OCI-LY3 (cell line): ENCODE results near the gene HRH1.
"Not testable (repeated sequence)": the region's sequence is repeated elsewhere in the genome, so short reads cannot be mapped to it uniquely, and the experiment has no call there.

Source experiments
- H2AFZ ChIP-seq: fragments of 200-600, 300-600 bp; shearing (Covaris generic); 2 replicates; pipeline ENCODE4 v1.6.0; 2014; ENCODE audit warnings: antibody characterized with exemption, low read depth, low read length
- H3K27ac ChIP-seq: fragments of 200-600, 300-600 bp; sonication (generic); 2 replicates; pipeline ENCODE4 v1.5.1; 2014; ENCODE audit warnings: mild to moderate bottlenecking, low read length, moderate library complexity, mixed read lengths
- H3K27me3 ChIP-seq: fragments of 200-600, 300-600 bp; sonication (generic); 2 replicates; pipeline ENCODE4 v1.6.1; 2014; ENCODE audit warnings: low read depth, low read length, mixed read lengths
- H3K36me3 ChIP-seq: fragments of 200-600, 300-600 bp; sonication (generic); replicated peaks from 2 replicates; pipeline ENCODE3; 2014; ENCODE audit warnings: low read depth, low read length, mixed read lengths
- H3K4me1 ChIP-seq: fragments of 300-600, 200-600 bp; sonication (generic); 2 replicates; pipeline ENCODE4 v1.6.1; 2014; ENCODE audit warnings: low read length, mixed read lengths
- H3K4me2 ChIP-seq: fragments of 200-600, 300-600 bp; sonication (generic); 2 replicates; pipeline ENCODE4 v1.6.1; 2014; ENCODE audit warnings: low read length, mixed read lengths
- H3K4me3 ChIP-seq: fragments of 300-600, 200-600 bp; sonication (generic); 2 replicates; pipeline ENCODE4 v1.5.1; 2014; ENCODE audit warnings: antibody characterized with exemption, mild to moderate bottlenecking, low read length, moderate library complexity
- H3K79me2 ChIP-seq: fragments of 300-600, 200-600 bp; shearing (Covaris generic); 2 replicates; pipeline ENCODE4 v1.6.1; 2014; ENCODE audit warnings: mild to moderate bottlenecking, low read length, mixed read lengths
- H3K9ac ChIP-seq: fragments of 300-600, 200-600 bp; shearing (Covaris generic); 2 replicates; pipeline ENCODE4 v1.6.0; 2014; ENCODE audit warnings: mild to moderate bottlenecking, low read length, moderate library complexity
- H3K9me3 ChIP-seq: fragments of 200-600, 300-600 bp; shearing (Covaris generic); 2 replicates; pipeline ENCODE4 v1.6.1; 2014; ENCODE audit warnings: low read length, mixed read lengths; ENCODE audit not compliant: insufficient read depth
- H4K20me1 ChIP-seq: fragments of 200-600, 300-600 bp; sonication (generic); 2 replicates; pipeline ENCODE4 v1.6.1; 2016; ENCODE audit warnings: low read length, mixed read lengths; ENCODE audit not compliant: insufficient read depth
- EZH2phosphoT487 ChIP-seq: fragments of 200-600 bp; shearing (Covaris generic); IDR thresholded peaks from 2 replicates; pipeline ENCODE4 v1.6.1; 2018; ENCODE audit warnings: antibody characterized with exemption, mixed run types, low read depth
- TF ChIP-seq, protein P1 (sequence below): fragments of 200-600, 300-600 bp; sonication (generic); IDR thresholded peaks from 2 replicates; pipeline ENCODE4 v1.5.1; 2014; ENCODE audit warnings: antibody characterized with exemption, low read length, low read depth

The HRH1 gene

DNA sequence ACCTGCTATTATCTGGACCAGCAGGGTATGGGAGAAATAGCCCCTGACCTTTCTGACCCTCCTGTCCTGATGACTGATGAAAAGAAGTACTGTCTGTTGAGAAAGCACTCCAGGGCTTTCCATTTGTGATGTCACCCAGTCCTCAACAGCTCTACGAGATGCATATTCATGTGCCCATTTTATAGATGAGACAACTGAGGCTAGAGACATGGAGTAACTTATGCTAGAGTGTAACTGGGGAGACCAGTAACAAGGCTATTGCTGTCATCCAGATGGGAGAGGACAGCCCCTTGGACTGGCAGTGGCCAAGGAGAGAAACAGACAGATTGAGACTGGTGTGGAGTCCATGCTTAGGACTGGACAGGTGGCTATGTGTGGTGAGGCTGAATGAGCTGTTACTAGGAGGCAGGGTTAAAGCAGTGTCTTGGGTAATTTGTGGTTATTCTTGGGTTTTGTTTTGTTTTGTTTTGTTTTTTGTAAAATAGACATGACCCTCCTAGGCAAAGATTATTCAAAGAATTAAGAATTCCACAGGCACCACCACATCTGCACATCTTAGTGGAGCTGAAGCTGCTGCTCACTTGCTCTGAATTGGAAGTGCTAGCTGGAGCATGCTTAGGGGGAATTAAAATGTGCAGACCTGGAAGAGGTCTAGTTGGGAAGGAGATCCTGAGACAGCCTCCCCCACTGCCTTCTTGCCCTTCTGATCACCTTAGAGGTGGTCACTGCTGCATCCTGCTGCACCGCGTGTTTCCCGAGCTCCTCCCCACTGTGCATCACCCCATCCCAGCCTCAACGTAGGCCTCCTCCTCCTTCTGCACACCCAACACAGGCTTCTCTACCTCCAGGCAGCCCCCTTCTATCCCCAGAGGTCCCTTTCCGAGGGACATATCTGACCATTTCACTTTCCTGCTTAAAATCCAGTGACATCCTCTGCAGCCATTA lies 8.4 kb downstream of the HRH1 start:
- Histone ChIP-seq H2AFZ (no peak overlapping the region), H3K36me3 (no peaks in the 10 kb centered on the region), H3K9me3 (no peaks in the 10 kb centered on the region), H3K4me1 (no peaks in the 10 kb centered on the region), H4K20me1 (no peaks in the 10 kb centered on the region), H3K27me3 (peaks cover 27% of the 10 kb centered on the region), H3K4me2 (no peak overlapping the region), H3K4me3 (no peak overlapping the region), H3K9ac (no peak overlapping the region), H3K79me2 (no peaks in the 10 kb centered on the region), H3K27ac (no peak overlapping the region)
- no peak for TF ChIP-seq EZH2phosphoT487
- TF ChIP-seq, protein P1, sequence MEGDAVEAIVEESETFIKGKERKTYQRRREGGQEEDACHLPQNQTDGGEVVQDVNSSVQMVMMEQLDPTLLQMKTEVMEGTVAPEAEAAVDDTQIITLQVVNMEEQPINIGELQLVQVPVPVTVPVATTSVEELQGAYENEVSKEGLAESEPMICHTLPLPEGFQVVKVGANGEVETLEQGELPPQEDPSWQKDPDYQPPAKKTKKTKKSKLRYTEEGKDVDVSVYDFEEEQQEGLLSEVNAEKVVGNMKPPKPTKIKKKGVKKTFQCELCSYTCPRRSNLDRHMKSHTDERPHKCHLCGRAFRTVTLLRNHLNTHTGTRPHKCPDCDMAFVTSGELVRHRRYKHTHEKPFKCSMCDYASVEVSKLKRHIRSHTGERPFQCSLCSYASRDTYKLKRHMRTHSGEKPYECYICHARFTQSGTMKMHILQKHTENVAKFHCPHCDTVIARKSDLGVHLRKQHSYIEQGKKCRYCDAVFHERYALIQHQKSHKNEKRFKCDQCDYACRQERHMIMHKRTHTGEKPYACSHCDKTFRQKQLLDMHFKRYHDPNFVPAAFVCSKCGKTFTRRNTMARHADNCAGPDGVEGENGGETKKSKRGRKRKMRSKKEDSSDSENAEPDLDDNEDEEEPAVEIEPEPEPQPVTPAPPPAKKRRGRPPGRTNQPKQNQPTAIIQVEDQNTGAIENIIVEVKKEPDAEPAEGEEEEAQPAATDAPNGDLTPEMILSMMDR, result no peak

DNA sequence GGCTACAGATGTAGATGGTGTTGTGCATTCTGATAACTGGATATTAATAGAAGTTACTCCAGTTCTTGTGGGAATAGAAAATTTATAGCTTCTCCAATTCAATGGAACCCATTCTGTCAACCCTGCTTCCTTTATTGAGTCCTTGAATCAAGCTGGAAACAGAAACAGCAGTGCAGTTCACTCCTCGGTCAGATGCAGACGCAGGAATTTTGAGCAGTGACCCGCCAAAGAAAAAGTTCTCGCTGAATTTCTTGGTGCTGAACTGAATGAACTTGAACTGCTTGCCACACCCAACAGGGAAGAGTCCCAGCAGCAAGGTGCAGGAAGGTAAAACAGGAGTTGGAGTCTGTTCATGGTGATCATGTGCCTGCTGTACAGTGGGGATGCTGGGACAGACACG lies 10.3 kb downstream of the HRH1 start:
- TF ChIP-seq EZH2phosphoT487, result no peak
- TF ChIP-seq, protein P1, result no peak
- no peaks in the 10 kb centered on the region for H3K9me3 ChIP-seq
- no peaks in the 10 kb centered on the region for H4K20me1 ChIP-seq
- H3K4me1 ChIP-seq, result no peaks in the 10 kb centered on the region
- H3K4me3 ChIP-seq, result no peak overlapping the region
- H3K36me3 ChIP-seq, result no peaks in the 10 kb centered on the region
- H3K4me2 ChIP-seq, result no peak overlapping the region
- no peak overlapping the region for H3K9ac ChIP-seq
- H3K79me2 ChIP-seq, result no peaks in the 10 kb centered on the region
- no peak overlapping the region for H2AFZ ChIP-seq
- H3K27me3 ChIP-seq, result peaks cover 13% of the 10 kb centered on the region
- H3K27ac ChIP-seq, result no peak overlapping the region

DNA sequence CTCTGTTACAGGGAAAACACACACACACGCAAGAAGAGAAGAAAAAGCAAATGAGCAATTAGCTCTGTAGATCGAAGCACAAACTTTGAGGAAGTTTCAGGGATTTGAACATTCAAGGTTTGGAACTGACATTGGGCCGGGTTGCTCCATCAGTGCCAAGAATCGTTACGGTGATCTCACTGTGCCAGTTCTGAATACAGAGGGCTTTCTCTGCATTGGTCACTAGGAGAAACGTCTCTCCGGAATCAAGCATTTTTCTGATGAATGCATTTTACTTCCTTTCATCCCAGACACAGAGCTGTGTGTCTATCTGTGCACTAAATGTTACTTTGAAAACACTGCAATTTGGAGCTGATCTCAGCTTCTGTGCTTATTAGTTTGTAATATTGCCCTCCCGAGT lies 11.2 kb downstream of the HRH1 start:
- Histone ChIP-seq H3K9me3 (no peaks in the 10 kb centered on the region), H3K4me3 (no peak overlapping the region), H3K4me1 (no peaks in the 10 kb centered on the region), H3K9ac (no peak overlapping the region), H2AFZ (no peak overlapping the region), H3K36me3 (no peaks in the 10 kb centered on the region), H4K20me1 (no peaks in the 10 kb centered on the region), H3K4me2 (no peak overlapping the region), H3K27me3 (peaks cover 7% of the 10 kb centered on the region; the same call in 1 of the 2 replicates), H3K79me2 (no peaks in the 10 kb centered on the region), H3K27ac (no peak overlapping the region)
- no peak for TF ChIP-seq EZH2phosphoT487
- TF ChIP-seq, protein P1, result no peak

DNA sequence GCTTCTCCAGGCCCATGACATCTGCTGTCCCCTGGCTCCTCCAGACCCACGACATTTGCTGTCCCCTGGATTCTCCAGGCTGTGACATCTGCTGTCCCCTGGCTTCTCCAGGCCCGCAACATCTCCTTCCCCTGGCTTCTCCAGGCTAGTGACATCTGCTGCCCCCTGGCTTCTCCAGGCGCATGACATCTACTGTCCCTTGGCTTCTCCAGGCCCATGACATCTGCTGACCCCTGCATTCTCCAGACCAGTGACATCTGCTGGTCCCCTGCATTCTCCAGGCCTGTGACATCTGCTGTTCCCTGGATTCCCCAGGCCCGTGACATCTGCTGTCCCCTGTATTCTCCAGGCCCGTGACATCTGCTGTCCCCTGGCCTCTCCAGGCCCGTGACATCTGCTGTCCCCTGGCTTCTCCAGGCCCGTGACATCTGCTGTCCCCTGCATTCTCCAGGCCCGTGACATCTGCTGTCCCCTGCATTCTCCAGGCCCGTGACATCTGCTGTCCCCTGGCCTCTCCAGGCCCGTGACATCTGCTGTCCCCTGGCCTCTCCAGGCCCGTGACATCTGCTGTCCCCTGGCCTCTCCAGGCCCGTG lies 12.6 kb downstream of the HRH1 start:
- not testable (repeated sequence) for H3K27me3 ChIP-seq, H3K4me2 ChIP-seq, H3K4me3 ChIP-seq, H4K20me1 ChIP-seq, H3K4me1 ChIP-seq, H3K9me3 ChIP-seq, H3K79me2 ChIP-seq, H3K27ac ChIP-seq, H3K36me3 ChIP-seq, H2AFZ ChIP-seq, H3K9ac ChIP-seq
- TF ChIP-seq, protein P1, result peak; percentile 24
